ENCODE data around the gene KARS1.

DNA sequence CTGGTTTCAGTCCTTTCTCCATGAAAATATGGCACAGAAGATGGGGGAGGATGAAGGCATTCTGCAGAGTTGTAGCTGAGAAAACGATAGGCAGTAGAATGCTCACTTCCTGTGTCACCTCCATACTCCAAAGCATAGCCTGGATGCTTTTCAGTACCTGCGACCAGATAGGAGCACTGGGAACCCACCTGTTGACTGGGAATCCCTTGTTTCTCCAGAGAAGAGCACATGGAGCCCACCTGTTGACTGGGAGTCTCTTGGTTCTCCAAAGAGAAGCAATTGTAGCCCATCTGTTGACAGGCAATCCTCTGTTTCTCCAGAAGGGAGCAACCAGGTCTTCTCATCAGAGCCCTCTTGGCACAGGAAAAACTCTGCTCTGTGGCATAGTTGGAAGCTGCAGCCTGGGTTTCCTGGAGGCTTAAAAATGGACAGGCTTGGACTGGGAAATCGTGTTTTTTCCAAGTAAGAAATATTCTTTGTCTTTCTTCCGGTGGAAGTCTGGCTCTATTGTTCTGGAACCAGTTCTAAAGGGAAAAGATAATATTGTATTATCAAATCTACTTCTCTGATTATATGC is 13.3 kb upstream of the KARS1 start:
- TF ChIP-seq POLR2A (IDR thresholded peaks at IDR 0.05; ENCODE audit: low read depth, low read length): no peak
- no peak for TF ChIP-seq TAF1 (IDR thresholded peaks at IDR 0.05; ENCODE audit: borderline replicate concordance, low read depth, low read length)
- no peak for TF ChIP-seq POLR2AphosphoS5 (IDR thresholded peaks at IDR 0.05; ENCODE audit: low read depth, low read length)

Data from GM12892 (cell line).